HG03442 (cell line): ENCODE measurements around the gene VIPR2.
"Not testable (repeated sequence)": the region's sequence is repeated elsewhere in the genome, so short reads cannot be mapped to it uniquely, and the experiment has no call there.

Experiments used
- ATAC-seq: cut with Tn5 transposase; IDR thresholded peaks from one replicate; pipeline ENCODE4 v1.9.1; 2021; ENCODE audit warnings: mild to moderate bottlenecking, moderate library complexity; ENCODE audit not compliant: unreplicated experiment

Gene VIPR2

GRCh38 chr7:159140170-159140910 is 4.3 kb downstream of the VIPR2 start:
- no peak for ATAC-seq

- ATAC-seq: no peak
Observed at GRCh38 chr7:159139639-159140038, 5.0 kb downstream of the VIPR2 start.

GRCh38 chr7:159139202-159139601 is 5.5 kb downstream of the VIPR2 start:
- ATAC-seq: no peak

- no peak for ATAC-seq
Observed at GRCh38 chr7:159138508-159138907, 6.2 kb downstream of the VIPR2 start.

GRCh38 chr7:159137906-159138305 is 6.8 kb downstream of the VIPR2 start:
- ATAC-seq: no peak

- ATAC-seq: no peak
Observed at GRCh38 chr7:159136846-159137245, 7.8 kb downstream of the VIPR2 start.

GRCh38 chr7:159136442-159136841 is 8.2 kb downstream of the VIPR2 start:
- ATAC-seq: no peak

- ATAC-seq: no peak
Observed at GRCh38 chr7:159136013-159136412, 8.7 kb downstream of the VIPR2 start.

GRCh38 chr7:159132670-159133443 is 11.8 kb downstream of the VIPR2 start:
- ATAC-seq: not testable (repeated sequence)

GRCh38 chr7:159130820-159131219 is 13.8 kb downstream of the VIPR2 start:
- ATAC-seq: no peak

GRCh38 chr7:159130199-159130775 is 14.4 kb downstream of the VIPR2 start:
- ATAC-seq: no peak

GRCh38 chr7:159128767-159129166 is 15.9 kb downstream of the VIPR2 start:
- ATAC-seq: no peak

GRCh38 chr7:159127691-159128642 is 16.7 kb downstream of the VIPR2 start:
- ATAC-seq: no peak

GRCh38 chr7:159126311-159127260 is 18.1 kb downstream of the VIPR2 start:
- no peak for ATAC-seq

GRCh38 chr7:159125955-159126270 is 18.8 kb downstream of the VIPR2 start:
- ATAC-seq: no peak

GRCh38 chr7:159125104-159125954 is 19.3 kb downstream of the VIPR2 start:
- no peak for ATAC-seq

- not testable (repeated sequence) for ATAC-seq
Observed at GRCh38 chr7:159123793-159124192, 20.9 kb downstream of the VIPR2 start.

- not testable (repeated sequence) for ATAC-seq
Observed at GRCh38 chr7:159123294-159123693, 21.4 kb downstream of the VIPR2 start.

GRCh38 chr7:159122276-159122675 is 22.4 kb downstream of the VIPR2 start:
- ATAC-seq: no peak
